BLaER1 (cell line): Measurements from ENCODE around the gene ZNF654.

Experiments
- H3K27ac ChIP-seq: shearing (Covaris generic); formaldehyde crosslinking; 2 replicates; pipeline ENCODE4 v1.8.1; 2022
- H3K27me3 ChIP-seq: shearing (Covaris generic); formaldehyde crosslinking; 2 replicates; pipeline ENCODE4 v1.8.1; 2022
- H3K36me3 ChIP-seq: shearing (Covaris generic); formaldehyde crosslinking; 2 replicates; pipeline ENCODE4 v1.8.1; 2022
- H3K4me1 ChIP-seq: shearing (Covaris generic); formaldehyde crosslinking; 2 replicates; pipeline ENCODE4 v1.8.1; 2022
- H3K4me2 ChIP-seq: shearing (Covaris generic); formaldehyde crosslinking; 2 replicates; pipeline ENCODE4 v1.8.1; 2022
- H3K4me3 ChIP-seq: shearing (Covaris generic); formaldehyde crosslinking; 2 replicates; pipeline ENCODE4 v1.8.1; 2022
- H3K9ac ChIP-seq: shearing (Covaris generic); formaldehyde crosslinking; 2 replicates; pipeline ENCODE4 v1.8.1; 2022
- H3K9me3 ChIP-seq: shearing (Covaris generic); formaldehyde crosslinking; 2 replicates; pipeline ENCODE4 v1.8.1; 2022
- H4K20me1 ChIP-seq: shearing (Covaris generic); formaldehyde crosslinking; 2 replicates; pipeline ENCODE4 v1.8.1; 2022
- Cebpa-rat ChIP-seq: shearing (Covaris generic); IDR thresholded peaks from 2 replicates; pipeline ENCODE4 v1.8.1; 2022

ZNF654 gene

DNA sequence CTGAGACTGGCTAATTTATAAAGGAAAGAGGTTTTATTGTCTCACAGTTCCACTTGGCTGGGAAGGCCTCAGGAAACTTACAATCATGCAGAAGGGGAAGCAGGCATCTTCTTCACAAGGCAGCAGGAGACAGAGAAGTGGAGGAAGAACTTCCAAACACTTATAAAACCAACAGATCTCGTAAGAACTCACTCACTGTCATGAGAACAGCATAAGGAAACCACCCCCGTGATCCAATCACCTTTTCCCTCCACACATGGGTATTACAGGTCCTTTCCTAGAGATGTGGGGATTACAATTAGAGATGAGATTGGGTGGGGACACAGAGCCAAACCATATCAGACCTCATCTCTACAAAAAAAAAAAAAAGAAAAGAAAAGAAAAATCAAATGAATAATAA, 26.0 kb upstream of the ZNF654 start:
- H4K20me1 ChIP-seq: no peaks in the 10 kb centered on the region
- TF ChIP-seq Cebpa-rat: no peak
- H3K27me3 ChIP-seq: no peaks in the 10 kb centered on the region
- H3K4me1 ChIP-seq: peaks cover 19% of the 10 kb centered on the region
- H3K9ac ChIP-seq: no peak overlapping the region
- no peak overlapping the region for H3K27ac ChIP-seq
- H3K4me3 ChIP-seq: no peak overlapping the region
- H3K36me3 ChIP-seq: no peaks in the 10 kb centered on the region
- peak overlapping the region; percentile 82 for H3K4me2 ChIP-seq
- H3K9me3 ChIP-seq: peaks cover 5% of the 10 kb centered on the region; the same call in 1 of the 2 replicates

DNA sequence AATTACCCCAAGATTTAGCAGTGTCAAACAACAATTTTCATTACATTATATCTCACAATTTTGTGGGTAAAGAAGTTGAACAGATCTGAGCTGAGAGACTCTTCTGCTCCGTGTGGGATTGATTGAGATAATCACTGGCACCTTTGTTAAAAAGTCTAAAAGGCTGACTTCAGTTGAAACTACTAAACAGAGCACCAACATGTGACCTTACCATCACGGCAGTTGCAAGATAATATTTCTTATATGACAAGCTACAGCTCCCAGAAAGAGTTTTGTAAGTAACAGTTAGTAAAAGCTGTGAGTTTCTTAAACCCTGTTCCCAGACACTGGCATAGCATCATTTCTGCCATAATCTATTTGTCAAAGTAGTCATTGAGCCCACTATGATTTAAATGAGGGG, 25.2 kb upstream of the ZNF654 start:
- Histone ChIP-seq H3K4me2 (no peak overlapping the region), H3K4me1 (peaks cover 19% of the 10 kb centered on the region), H3K9me3 (no peaks in the 10 kb centered on the region), H3K27me3 (no peaks in the 10 kb centered on the region), H3K27ac (no peak overlapping the region), H3K4me3 (no peak overlapping the region), H3K9ac (no peak overlapping the region), H4K20me1 (no peaks in the 10 kb centered on the region), H3K36me3 (no peaks in the 10 kb centered on the region)
- no peak for TF ChIP-seq Cebpa-rat

- peaks cover 19% of the 10 kb centered on the region for H3K4me1 ChIP-seq
- H3K9ac ChIP-seq: no peak overlapping the region
- H3K9me3 ChIP-seq: no peaks in the 10 kb centered on the region
- H3K4me3 ChIP-seq: no peak overlapping the region
- H3K27me3 ChIP-seq: no peaks in the 10 kb centered on the region
- no peaks in the 10 kb centered on the region for H3K36me3 ChIP-seq
- no peak overlapping the region for H3K27ac ChIP-seq
- no peaks in the 10 kb centered on the region for H4K20me1 ChIP-seq
- TF ChIP-seq Cebpa-rat: no peak
- no peak overlapping the region for H3K4me2 ChIP-seq
Observed at GRCh38 chr3:88034491-88035275, 24.4 kb upstream of the ZNF654 start.

DNA sequence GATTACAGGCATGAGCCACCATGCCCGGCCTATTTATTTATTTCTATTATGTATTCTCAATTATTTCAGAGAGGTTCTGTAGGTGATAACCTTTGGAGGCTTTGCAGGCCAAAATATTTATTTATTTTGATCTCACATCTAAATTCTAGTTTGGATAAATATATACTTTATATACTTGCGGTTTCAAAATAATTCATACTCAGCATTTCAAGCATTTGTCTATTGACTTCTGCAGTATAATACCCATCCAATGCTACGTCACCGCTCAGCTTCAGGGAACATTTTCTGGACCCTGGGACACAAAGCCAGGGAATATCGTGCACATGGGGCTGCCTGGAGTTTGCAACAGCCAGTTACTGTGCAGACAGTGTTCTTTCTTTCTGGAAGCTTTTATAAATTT, 22.8 kb upstream of the ZNF654 start:
- H3K27me3 ChIP-seq: no peaks in the 10 kb centered on the region
- TF ChIP-seq Cebpa-rat: no peak
- peaks cover 17% of the 10 kb centered on the region for H3K4me1 ChIP-seq
- no peaks in the 10 kb centered on the region for H3K36me3 ChIP-seq
- no peak overlapping the region for H3K9ac ChIP-seq
- H3K27ac ChIP-seq: no peak overlapping the region
- no peaks in the 10 kb centered on the region for H3K9me3 ChIP-seq
- H3K4me2 ChIP-seq: no peak overlapping the region
- H3K4me3 ChIP-seq: no peak overlapping the region
- no peaks in the 10 kb centered on the region for H4K20me1 ChIP-seq

DNA sequence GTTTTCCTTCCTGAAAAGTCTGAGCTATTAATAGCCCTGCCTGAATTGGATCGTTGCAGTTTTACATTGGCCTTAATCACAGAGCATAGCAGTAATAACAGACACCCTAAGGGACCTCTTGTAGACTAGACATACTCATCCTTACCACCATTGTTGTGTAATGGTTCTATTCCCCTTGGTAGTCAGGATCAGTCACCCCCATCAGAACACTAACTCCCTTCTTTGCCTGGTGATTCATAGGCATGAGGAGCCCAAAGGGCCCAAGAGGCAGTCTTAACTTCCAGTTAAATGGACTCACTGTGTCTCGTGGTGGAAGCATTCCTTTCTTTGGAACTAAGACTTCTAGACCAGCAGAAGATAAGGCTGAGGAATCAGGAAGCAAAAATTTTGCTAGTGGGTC, 20.5 kb upstream of the ZNF654 start:
- H3K27ac ChIP-seq: no peak overlapping the region
- no peak for TF ChIP-seq Cebpa-rat
- H3K9ac ChIP-seq: no peak overlapping the region
- no peaks in the 10 kb centered on the region for H3K27me3 ChIP-seq
- H3K4me1 ChIP-seq: no peaks in the 10 kb centered on the region
- no peaks in the 10 kb centered on the region for H3K36me3 ChIP-seq
- H3K4me3 ChIP-seq: no peak overlapping the region
- no peaks in the 10 kb centered on the region for H4K20me1 ChIP-seq
- no peaks in the 10 kb centered on the region for H3K9me3 ChIP-seq
- no peak overlapping the region for H3K4me2 ChIP-seq

DNA sequence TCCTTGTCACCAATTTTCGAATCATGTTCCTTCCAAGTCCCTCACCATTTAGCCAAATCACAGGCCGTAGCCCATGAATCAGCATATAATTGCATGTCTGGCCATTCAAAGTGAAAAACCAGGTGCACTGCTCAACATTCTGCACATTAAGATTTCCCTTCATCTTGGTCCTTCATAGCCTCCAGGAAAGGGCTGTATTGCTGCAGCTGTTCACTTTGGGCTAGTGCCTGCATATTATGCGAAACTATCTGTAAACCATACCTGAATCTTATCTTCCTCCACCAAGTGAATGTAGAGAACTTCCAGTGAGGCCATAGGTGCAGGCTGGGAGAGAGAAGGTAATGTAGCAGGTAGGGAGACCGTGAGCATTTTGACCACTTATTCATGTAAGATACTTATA, 18.5 kb upstream of the ZNF654 start:
- Histone ChIP-seq H3K27me3 (no peaks in the 10 kb centered on the region), H3K4me3 (no peak overlapping the region), H3K4me2 (no peak overlapping the region), H4K20me1 (no peaks in the 10 kb centered on the region), H3K9me3 (no peaks in the 10 kb centered on the region), H3K36me3 (no peaks in the 10 kb centered on the region), H3K4me1 (no peaks in the 10 kb centered on the region), H3K9ac (no peak overlapping the region), H3K27ac (no peak overlapping the region)
- no peak for TF ChIP-seq Cebpa-rat

GRCh38 chr3:88041005-88041404, 18.1 kb upstream of the ZNF654 start:
- no peak for TF ChIP-seq Cebpa-rat
- Histone ChIP-seq H3K4me3 (no peak overlapping the region), H3K9ac (no peak overlapping the region), H3K4me1 (no peaks in the 10 kb centered on the region), H3K27me3 (no peaks in the 10 kb centered on the region), H3K4me2 (no peak overlapping the region), H4K20me1 (no peaks in the 10 kb centered on the region), H3K27ac (no peak overlapping the region), H3K9me3 (no peaks in the 10 kb centered on the region), H3K36me3 (no peaks in the 10 kb centered on the region)

GRCh38 chr3:88044411-88044810, 14.6 kb upstream of the ZNF654 start:
- no peaks in the 10 kb centered on the region for H4K20me1 ChIP-seq
- no peak overlapping the region for H3K4me2 ChIP-seq
- H3K9ac ChIP-seq: no peak overlapping the region
- no peaks in the 10 kb centered on the region for H3K36me3 ChIP-seq
- H3K27me3 ChIP-seq: no peaks in the 10 kb centered on the region
- no peaks in the 10 kb centered on the region for H3K9me3 ChIP-seq
- no peaks in the 10 kb centered on the region for H3K4me1 ChIP-seq
- no peak overlapping the region for H3K4me3 ChIP-seq
- H3K27ac ChIP-seq: no peak overlapping the region
- TF ChIP-seq Cebpa-rat: no peak

GRCh38 chr3:88046766-88047165, 12.3 kb upstream of the ZNF654 start:
- H3K27ac ChIP-seq: no peak overlapping the region
- H3K4me1 ChIP-seq: no peaks in the 10 kb centered on the region
- no peak overlapping the region for H3K4me3 ChIP-seq
- H3K27me3 ChIP-seq: no peaks in the 10 kb centered on the region
- H4K20me1 ChIP-seq: no peaks in the 10 kb centered on the region
- H3K9me3 ChIP-seq: no peaks in the 10 kb centered on the region
- TF ChIP-seq Cebpa-rat: no peak
- H3K9ac ChIP-seq: no peak overlapping the region
- H3K4me2 ChIP-seq: no peak overlapping the region
- no peaks in the 10 kb centered on the region for H3K36me3 ChIP-seq

- H3K4me3 ChIP-seq: peak overlapping the region; percentile 98
- peak overlapping the region; percentile 96 for H3K27ac ChIP-seq
- H3K36me3 ChIP-seq: peaks cover 24% of the 10 kb centered on the region
- H4K20me1 ChIP-seq: peaks cover 46% of the 10 kb centered on the region
- no peak for TF ChIP-seq Cebpa-rat
- no peaks in the 10 kb centered on the region for H3K27me3 ChIP-seq
- H3K9me3 ChIP-seq: no peaks in the 10 kb centered on the region
- H3K4me1 ChIP-seq: peaks cover 35% of the 10 kb centered on the region
- peak overlapping the region; percentile 71 for H3K4me2 ChIP-seq
- H3K9ac ChIP-seq: peak overlapping the region; percentile 89
Observed at GRCh38 chr3:88057630-88058305, 1.3 kb upstream of the ZNF654 start.
